GM18517 (cell line): ENCODE results near the gene M1AP.

Experiments used
- ATAC-seq: cut with Tn5 transposase; IDR thresholded peaks from one replicate; pipeline ENCODE4 v1.9.1; 2021; ENCODE audit warnings: mild to moderate bottlenecking, moderate library complexity; ENCODE audit not compliant: unreplicated experiment

M1AP gene, protein sequence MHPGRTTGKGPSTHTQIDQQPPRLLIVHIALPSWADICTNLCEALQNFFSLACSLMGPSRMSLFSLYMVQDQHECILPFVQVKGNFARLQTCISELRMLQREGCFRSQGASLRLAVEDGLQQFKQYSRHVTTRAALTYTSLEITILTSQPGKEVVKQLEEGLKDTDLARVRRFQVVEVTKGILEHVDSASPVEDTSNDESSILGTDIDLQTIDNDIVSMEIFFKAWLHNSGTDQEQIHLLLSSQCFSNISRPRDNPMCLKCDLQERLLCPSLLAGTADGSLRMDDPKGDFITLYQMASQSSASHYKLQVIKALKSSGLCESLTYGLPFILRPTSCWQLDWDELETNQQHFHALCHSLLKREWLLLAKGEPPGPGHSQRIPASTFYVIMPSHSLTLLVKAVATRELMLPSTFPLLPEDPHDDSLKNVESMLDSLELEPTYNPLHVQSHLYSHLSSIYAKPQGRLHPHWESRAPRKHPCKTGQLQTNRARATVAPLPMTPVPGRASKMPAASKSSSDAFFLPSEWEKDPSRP

DNA sequence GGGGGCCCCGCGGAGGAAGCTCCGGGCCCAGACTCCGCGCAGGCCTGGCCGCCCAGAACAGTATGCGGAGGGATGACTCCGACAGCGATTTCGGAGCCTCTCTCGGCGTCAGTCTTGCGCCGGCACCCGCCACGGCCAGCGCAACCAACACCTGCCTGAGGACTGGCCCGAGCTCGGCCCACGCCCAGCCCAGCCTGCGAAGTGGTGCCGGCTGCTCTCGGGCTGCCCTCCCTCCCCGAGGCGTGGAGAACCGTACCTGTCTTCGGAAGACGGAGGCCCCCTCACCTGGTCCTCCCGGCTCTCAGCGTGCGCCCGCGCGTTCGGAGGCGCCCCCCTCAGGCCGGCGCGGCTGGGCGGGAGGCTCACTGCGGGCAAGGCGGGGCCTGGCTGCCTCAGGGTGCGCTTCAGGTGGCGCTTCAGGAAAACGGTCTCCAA is at the start of gene M1AP:
Gene M1AP (minus strand): TSS at position 322 of the 435 bp plus-strand sequence. CDS start 8,055 bp downstream, outside the sequence.
- no peak for ATAC-seq

DNA sequence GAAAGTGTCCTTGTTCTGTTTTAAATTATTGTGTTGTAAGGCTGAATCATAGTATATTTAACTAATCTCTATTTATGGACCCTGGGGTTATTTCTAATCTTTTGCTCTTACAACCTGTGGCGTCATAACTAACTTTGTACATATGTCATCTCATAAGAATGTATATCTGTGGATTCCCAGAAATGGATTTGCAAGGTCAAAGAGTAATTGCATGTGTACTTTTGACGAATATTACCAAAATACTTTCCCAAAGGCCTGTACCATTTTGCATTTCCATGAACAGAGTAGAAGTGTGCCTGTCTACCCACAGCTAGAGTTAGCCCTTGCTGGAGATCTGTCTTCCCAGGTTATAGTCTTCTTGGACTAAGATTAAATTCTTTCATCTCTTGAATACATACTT is 48.7 kb upstream of the M1AP start:
- no peak for ATAC-seq

DNA sequence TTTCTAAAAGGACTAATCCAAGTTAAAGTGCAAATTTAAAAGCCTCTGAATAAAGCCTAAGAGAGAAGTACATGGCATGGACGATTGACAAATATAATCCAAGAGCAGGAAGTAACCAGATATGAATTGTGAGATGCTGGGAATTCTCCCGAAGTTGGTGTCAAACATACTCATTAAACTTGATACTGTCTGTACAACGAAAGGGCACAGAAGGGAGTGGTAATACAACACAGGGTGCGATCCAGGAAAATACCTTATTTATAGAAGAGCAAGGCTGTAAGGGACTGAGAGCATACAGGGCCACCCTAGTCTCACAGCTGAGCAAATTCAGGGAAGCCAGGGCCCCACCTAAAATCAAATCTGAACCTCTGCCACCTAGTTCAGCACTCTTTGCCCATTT is 47.5 kb upstream of the M1AP start:
- no peak for ATAC-seq

DNA sequence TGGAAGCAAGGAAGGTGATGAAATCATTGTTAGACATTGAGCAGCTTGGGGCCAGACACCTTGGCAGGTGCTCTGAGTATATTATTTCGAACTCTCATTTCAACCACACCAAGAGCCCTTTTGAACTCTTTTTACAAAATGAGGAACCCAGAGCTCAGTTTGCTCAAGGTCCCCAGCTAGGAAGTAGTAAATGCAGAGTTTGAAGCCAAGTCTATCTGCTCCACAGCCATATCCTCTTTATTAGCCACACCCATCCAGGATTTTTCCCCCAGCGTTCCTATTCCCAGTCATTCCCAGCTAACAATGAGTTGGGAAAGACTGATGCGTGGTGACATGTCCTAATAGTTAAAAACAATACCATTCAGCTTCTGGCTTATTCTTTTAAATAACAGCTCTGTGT is 46.2 kb upstream of the M1AP start:
- ATAC-seq: no peak

DNA sequence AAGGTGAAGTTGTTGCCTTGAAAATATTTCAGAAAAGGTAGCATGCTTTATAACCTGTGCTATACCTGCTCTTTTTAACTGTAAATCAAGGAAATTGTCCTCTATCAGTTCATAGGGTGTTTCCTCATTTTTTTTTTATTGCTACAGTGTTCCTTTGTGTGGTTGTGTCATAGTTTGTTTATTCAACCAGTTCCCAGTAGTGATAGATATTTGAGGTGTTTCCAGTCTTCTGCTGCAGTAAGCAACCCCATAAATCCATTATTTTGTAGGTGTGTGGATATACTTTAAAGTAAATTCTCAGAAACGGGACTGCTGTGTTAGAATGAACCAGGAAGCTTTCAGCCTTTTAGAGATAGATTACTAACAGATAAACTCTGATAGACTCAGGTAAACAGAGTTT is 45.5 kb upstream of the M1AP start:
- ATAC-seq: no peak

DNA sequence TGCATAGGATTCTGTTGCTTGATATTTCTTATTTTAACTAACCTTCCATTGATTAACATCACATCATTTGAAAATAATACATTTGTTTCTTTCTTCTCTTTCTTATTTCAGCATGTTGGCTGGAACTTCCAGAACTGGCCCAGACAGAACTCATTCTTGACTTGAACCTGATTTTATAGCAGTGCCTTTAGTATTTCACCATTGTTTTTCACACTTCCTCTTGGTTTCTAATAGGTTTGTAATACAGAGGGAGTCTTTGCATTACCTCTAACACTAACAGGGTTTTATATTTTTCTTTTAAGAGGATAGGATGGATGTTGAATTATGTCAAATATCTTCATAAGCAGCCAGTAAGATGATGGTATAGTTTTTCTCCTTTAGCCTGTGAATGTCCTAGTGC is 45.1 kb upstream of the M1AP start:
- ATAC-seq: no peak

DNA sequence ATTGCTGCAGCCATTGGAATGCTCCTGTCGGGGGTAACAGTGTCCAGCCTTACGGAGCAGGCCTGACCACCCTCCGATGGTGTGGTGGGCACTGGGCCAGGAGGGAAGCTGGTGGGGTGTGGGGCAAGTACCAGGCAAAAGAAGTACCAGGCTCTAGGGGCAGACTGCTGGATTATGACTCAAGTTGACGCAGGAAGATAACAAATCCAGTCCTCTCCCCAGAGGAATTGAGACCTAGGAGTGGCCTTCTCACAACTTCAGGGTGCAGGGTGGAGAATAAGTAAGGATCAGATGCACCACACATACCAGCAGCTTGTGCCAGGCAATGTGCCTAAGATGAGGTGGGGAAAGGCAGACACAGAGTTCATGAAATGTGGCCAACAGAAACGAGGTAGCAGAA is 43.8 kb upstream of the M1AP start:
- no peak for ATAC-seq

DNA sequence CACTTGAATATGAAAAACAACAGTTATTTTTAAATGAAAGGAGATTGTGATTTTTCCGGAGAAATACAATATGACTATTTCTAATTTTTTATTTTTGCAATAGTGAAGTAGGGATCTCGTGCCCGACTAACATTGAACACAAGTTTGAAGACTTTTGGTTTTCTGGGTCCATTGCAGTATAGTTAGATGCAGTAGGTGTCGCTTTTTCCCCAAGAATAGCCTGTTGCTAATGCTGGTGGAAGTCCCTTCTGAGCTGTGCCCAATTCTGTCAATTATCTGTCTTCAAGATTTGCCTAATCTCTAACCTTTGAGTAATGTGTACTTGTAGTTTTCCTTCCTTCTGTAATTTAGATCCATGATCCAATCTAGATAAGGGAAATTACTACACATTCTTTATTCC is 42.4 kb upstream of the M1AP start:
- peak; percentile 85 for ATAC-seq

DNA sequence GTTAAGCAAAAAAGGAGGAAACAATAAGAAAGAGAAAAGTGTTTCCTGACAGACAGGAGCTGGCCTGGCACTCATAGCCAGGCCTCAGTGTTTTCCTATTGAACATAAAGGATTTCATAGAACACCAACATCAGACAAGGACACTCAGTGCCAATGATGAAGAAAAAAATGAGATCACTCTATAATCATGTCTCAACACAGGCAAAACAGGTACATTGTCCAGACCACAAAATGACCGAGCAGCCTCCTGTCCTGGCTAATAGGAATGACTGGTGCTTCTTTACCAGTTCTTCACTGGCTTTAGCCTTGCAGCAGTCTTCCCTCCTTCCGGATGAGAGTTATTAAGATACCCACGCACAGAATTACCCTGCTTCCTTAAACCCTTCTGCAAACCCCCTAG is 41.5 kb upstream of the M1AP start:
- ATAC-seq: no peak

DNA sequence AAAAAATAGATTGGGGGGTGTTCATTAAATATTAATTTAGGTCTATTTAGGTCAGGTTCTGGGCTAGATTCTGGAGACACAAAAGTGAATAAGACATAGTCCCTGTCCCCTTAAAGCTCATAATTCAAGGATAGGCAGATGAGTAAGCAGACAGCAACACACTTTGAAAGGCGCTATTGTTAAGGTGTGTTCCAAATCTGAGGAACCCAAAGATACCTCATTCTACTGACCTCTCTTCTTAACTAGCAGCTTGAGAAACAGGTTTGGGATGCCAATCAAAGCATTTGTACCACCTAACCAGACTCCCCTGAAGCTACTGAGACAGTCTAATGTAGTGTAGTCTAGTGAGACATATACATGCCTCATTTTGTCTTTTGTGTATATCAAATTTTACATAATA is 40.8 kb upstream of the M1AP start:
- ATAC-seq: no peak

DNA sequence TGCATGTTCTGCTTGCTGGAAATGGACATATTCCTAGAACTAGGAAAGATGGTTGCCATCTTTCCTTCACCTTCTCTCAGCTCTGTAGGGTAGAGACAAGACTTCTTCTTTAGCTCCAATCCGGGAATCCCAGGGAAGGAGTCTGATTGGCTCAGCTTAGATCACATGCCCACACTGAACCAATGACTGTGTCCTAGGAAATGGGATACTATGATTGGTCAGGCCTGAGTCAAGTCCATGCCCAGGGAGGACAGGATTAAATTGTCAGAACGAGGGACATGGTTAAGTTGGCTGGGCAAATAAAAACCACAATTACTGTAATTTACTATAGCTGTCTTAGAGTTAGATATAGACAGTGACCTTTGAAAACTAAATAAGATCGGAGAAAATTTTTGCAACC is 37.3 kb upstream of the M1AP start:
- ATAC-seq: no peak

DNA sequence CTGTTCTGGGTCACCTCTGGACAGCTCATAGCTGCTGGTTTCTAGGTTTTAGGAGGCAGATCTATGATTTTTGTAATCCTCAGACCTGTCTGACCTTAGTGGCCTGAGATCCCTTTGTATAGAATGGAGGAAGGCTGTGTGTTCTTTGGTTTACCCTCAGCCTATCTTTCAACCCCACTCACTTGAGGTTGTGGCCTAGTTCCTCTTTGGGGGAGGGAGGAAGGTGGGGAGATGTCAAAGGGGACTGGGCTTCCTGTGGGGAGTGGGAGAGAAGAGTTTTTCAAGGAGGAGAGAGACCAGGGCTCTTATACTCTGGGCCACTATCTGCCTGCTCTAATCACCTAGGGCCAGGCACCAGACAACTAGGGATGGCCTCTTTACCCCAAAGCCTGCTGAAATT is 34.4 kb upstream of the M1AP start:
- ATAC-seq: no peak

DNA sequence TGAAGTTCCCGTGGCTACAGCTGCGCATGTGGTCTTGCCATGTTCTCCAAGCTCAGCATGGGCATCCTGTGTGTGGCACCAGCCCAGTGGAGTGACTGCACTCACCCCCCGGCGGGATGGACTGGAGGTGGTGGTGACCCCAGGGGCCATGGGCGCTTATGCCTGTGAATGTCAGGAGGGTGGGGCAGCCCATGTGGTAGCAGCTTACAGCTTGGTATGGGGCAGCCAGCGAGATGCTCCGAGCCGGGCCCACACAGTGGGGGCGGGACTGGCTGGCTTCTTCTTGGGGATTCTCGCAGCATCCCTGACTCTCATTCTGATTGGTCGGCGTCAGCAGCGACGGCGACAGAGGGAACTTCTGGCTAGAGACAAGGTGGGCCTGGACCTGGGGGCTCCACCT is 31.5 kb upstream of the M1AP start:
- ATAC-seq: no peak

DNA sequence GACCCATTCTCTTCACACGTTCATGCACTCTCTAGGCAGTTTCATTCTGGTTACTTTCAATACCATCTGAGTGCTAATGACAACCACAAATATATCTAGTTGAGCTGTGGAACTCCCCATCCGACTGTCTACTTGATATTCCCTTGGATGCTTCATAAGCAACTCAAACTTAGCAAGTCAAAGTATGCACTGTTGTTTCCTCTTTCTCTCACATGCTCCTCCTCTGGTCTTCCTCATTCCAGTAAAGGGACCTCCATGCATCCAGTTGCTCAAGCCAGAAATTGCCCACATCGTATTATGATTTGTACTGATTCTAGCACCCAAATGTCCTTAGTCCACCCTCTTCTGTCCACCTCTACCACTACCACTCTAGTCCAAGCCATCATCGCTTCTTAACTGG is 28.2 kb upstream of the M1AP start:
- no peak for ATAC-seq

DNA sequence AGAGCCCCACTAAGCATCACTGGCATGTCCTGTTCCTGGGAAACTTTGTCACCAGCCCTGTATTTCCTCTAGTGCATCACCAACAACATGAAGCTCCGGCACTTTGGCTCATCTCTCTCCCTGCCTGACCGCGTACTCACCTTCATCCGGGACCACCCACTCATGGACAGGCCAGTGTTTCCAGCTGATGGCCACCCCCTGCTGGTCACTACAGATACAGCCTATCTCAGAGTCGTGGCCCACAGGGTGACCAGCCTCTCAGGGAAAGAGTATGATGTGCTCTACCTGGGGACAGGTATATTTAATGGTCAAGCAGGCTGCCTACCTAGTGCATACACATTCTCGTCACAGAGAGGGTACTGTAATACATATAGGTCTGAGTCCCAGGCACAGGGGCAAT is 27.0 kb upstream of the M1AP start:
- no peak for ATAC-seq

DNA sequence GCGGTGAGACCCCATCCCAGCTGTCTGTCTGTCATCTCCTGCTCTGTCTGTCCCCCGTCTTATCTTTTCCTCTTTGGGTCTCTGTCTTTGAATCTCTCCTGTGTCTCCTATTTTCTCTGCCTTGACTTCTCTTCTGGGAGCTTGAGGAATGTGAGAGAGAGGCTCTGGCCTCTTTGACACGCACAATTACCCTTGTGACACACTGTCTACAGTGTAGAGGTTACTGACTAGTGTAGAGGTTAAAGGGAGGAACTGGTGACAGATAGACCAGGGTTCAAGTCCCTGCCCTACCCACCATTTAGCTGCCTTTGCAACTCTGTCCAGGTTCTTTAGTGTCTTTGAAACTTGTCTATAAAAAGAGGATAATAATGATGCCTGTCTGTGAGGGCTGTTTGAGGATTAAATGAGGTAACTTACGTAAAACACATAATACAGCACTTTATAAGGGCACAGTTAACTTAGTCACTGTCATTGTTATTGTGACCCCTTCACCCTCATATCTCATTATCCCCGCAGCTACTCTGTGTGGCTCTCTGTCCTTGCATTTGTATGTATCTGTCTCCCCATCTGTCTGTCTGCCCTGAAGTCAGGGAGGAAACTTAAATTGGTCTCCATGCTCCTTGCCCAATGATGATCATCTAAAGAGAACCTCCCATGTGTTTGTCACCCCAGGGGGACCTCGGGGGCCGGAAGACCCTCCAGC is 25.8 kb upstream of the M1AP start:
- no peak for ATAC-seq

DNA sequence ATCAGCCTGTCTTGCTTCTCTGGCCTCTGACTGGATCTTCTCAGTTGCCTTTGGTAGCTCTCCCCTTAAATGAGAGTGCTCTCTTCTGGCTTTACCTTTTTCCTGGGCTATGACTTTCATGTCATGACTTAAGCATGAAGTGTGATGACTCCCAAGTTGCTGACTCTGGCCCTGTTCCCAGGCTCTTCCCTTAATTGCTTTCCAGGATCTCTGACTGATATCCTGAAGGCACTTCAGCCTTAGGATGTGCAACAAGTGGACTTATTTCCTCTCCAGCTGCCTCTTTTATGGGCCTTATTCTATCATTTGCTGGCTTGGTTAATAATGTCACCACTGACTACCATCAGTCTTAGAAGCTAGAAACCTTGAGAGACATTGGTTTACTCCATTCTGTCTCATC is 23.3 kb upstream of the M1AP start:
- no peak for ATAC-seq

DNA sequence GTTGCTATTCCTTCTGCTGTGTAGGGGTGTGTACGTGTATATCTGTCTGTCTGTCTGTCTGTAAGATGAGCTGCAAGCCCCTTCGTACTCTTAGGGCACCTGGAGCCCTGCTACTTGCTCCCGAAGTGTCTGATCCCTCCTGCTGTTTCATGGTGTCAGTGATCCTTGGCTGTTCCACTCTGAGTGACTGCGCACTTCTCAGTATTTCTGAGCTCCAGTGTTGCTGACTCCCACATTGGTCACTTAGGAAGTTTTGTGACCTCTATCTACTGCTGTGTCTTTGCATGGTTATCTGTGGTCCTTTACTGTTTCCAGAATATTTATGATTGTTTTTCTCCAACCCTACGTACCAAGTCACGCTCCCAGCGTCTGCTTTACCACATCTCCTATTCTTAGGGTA is 22.1 kb upstream of the M1AP start:
- no peak for ATAC-seq

DNA sequence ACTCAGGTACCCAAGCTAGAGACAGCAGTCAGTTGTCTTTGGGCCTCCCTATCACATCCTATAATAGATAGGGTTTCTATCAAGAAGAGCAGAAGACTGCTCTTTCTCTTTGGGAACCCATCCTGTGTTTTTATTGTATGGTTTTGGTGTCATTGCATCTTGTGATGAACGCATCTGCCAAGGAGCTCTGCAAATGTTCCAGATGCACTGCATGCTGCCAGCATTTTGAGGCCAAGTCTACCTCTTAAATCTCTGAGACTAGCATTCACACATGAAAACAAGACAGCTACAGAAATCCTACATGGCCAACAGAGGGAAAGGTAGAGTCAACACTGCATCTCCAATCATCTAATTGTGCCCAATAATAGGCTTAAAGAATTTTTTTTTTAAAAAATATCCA is 20.0 kb upstream of the M1AP start:
- ATAC-seq: no peak

DNA sequence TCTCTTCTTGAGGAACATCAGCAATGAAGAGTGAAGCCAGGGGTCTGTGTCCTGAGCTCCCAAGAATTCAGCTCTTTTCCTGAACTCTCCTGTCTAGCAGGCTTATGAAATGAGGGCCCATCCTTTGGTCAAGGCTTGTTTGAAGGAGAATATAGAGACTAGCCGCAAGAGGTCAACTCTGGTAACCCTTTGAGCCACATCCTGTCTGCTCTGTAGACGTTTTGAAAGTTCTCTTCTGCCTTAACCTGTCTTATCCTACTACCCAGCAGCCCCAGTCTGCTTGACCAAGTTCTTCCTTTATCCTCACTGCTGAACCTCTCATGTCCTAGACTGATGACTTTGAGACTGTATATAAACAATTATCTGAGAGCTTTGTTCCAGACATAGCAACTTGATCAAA is 11.3 kb upstream of the M1AP start:
- ATAC-seq: no peak

DNA sequence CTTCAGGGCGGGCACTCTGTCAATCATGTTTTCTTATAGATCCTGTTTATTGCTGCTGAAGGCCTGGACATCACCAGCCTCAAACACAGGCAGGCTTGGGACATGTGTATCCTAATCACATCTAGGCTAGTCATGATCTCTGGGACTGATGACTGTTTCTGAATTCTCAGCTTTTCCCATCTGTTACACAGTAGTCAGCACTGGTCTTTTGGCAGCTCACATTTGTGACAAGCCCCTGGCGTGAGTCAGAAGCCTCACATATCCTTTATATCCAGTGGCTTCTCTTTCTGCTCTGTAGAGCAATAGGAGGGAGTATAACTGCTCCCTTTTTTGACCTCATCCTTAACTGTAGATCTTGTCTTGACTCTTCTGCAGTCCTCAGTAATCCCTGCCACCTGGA is 10.4 kb upstream of the M1AP start:
- ATAC-seq: no peak

DNA sequence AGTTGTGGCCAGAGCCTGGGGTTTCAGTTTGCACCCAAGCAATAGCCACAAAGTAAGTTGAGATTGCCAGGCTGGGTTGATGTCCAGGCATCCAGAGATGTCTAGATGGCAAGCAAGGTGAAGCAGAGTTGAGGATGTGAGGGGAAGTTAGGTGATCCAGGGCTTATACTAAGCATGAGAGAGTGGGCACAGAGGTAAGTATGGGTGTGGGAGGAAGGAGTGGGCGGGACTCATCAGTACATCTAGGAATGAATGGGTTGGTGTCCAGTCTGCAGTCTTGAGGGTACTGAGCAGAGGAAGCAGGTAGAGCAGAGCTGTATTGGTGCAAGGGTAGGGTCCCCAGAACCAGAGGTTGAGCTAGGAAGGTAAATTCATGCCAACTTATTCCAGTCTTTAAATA is 7.4 kb upstream of the M1AP start:
- ATAC-seq: no peak
